NCI-H2029 (cell line): ENCODE results near the gene GPSM1.

Experiments
- DNase-seq: peaks from one replicate; lab custom pipeline; 2025; lab: John Stamatoyannopoulos, UW

GPSM1 gene

GRCh38 chr9:136361754-136362449 lies 34.6 kb downstream of the GPSM1 start:
- no peak for DNase-seq

- DNase-seq = no peak
These were observed 35.1 kb downstream of the GPSM1 start for GRCh38 chr9:136362450-136362784.

- DNase-seq = peak; percentile 93
These were observed 36.0 kb downstream of the GPSM1 start, which contains the start of gene DNLZ for GRCh38 chr9:136363106-136363948. TSS of gene DNLZ (minus strand) at chr9:136363744. CDS start at chr9:136363714, 30 bp downstream.

DNA sequence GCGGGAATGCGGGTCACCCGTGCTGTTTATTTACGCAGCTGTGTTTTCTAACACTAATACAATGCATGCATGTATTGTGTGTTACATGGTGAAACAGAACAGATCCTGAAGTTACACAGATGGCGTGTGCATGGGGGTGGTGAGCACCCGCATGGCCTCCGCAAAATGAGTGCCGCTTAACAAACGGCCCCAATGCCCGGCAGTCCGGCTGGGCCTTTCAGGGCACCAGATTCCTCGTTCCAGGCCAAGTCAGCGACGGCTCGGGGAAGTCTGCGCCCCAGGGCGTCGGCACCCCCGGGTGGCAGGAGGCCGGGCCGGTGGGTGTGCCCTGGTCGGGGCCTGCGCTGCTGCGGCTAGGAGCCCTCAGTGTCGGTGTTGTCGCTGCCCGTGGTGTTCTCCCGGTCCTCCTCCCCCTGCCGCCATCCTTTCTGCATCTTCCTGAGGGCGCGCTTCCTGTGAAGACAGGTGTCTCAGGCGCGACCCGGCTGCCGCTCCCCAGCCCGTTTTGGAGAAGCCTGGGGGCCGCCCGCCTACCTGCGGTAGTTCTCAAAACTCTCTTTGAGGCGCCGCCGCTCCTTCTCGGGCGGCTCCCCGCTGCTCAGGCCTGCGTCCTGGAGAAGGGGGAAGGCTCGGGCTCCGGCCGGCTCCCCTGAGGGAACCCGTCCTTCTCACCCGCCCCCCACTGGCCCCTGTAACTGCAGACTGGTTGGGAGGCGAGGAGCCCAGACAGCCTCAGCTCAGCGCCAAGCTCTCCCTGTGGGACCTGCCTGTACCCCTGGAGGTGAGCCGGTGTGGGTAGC lies 36.8 kb downstream of the GPSM1 start:
- DNase-seq = no peak

- no peak for DNase-seq
These were observed 37.8 kb downstream of the GPSM1 start for GRCh38 chr9:136364942-136365774.

DNA sequence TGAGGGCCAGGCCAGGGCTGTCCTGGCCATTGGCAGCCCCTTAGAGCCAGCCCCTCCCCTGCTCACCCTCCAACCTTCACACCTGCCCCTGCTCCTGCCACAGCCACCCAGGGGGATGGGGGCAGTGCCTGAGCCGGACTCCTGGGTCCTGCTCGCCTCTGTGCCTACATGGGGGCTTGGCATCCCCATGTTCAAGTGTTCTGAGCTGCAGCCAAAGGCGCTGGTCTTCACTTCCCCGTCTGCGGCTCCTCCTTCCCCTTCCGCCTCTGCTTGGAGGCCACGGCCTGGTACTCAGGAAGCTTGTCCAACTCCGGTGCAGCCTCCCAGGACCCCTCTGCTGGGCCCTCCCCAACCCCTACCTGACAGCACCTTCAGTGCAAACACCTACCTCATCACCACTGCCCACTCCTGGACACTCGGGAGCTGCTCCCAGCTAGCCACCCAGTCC lies 38.5 kb downstream of the GPSM1 start:
- no peak for DNase-seq

- no peak for DNase-seq
These were observed 39.5 kb downstream of the GPSM1 start for GRCh38 chr9:136366826-136367225.

GRCh38 chr9:136367296-136368145 lies 40.2 kb downstream of the GPSM1 start:
- no peak for DNase-seq

DNA sequence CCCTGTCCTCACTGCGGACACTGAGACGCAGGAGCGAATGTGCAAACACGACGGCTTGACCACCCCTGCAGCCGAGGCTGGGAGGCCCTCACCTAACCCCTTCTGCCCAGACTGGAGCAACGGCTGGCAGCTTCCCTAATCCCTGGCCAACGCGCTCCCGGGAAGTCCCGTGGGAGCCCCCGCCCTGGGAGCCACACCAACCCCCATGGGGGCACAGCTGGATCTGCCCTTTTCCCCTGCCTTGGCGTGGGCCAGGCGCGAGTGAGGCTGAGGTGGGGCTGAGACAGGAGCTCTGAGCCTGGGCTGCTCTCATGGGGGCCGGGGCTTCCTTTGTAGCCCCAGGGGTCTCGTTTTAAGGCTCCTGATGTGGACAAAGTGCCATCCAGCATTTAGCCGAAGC lies 40.9 kb downstream of the GPSM1 start:
- no peak for DNase-seq

DNA sequence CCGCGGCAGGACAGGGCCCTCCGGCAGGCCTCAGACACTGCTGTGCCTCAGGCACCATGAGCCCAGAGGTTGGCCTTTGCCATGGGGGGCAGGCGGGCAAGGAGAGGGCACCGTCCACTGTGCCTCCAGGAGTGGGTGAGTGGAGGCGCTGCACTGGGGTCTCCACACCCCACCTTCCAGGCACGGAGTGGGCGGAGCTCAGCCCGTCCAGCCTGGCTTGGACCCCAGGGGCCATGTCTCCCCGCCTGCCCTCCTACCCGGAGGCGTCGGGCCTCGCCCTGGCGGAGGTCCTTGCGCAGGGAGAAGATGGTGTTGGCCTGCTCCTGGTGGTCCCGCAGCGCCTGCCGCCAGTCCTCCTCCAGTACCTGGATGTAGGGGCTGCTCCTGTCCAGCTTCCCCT lies 42.7 kb downstream of the GPSM1 start:
- no peak for DNase-seq

GRCh38 chr9:136370687-136371532 lies 43.6 kb downstream of the GPSM1 start:
- no peak for DNase-seq

GRCh38 chr9:136371533-136371880 lies 44.2 kb downstream of the GPSM1 start:
- DNase-seq = no peak

DNA sequence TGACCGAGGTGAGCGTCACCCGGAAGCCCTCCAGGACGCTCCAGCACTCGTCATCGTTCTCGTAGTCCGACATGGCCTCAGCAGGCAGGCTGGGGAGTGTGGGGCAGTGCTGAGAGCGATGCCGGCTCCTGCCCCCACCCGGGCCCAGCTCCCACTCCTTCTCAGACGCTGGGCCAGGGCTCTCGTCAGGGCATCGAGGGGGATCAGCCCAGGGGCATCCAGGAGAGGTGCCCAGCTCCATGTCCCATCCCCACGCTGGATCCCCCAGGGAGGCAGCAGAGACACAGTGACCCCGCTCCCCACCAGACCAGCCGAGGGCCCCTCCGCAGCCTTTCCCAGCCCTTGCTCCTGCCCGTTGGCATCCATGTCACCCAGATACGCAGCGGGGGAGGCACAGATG lies 44.7 kb downstream of the GPSM1 start:
- no peak for DNase-seq

DNA sequence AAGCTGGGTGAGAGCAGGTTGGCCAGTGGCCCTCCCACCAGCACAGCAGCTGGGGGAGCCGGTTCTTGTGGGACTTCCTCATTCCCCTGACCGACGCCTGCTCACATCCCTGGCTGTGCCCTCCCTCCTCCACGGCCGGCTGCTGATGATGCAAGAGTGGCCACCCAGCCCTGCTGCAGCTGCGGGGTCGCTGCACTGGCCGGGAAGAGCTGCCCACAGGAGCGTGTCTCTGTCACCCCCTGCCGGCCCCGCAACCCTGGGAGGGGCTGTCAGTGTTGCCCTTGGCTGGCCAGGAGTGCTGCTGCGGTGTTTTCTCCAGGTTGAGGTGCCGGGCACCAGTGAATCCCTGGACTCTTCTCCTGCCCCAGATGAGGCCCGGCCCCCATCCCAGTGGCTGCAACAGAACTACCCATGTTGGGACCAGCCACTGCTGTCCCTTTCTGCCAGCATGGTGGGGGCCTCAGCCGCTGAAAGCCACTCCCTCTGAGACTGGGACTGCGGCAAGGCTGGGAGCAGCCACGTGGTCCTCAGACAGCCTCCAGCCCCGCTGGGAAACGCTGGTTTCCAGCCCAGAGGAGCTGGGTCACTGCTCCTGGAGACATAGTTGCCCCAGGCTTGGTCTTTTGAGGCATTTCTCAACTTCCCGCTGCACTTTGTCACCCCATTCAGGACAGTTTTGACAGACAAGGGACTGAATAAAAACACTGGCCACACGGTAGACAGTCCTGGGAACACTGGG lies 45.4 kb downstream of the GPSM1 start:
- no peak for DNase-seq

DNA sequence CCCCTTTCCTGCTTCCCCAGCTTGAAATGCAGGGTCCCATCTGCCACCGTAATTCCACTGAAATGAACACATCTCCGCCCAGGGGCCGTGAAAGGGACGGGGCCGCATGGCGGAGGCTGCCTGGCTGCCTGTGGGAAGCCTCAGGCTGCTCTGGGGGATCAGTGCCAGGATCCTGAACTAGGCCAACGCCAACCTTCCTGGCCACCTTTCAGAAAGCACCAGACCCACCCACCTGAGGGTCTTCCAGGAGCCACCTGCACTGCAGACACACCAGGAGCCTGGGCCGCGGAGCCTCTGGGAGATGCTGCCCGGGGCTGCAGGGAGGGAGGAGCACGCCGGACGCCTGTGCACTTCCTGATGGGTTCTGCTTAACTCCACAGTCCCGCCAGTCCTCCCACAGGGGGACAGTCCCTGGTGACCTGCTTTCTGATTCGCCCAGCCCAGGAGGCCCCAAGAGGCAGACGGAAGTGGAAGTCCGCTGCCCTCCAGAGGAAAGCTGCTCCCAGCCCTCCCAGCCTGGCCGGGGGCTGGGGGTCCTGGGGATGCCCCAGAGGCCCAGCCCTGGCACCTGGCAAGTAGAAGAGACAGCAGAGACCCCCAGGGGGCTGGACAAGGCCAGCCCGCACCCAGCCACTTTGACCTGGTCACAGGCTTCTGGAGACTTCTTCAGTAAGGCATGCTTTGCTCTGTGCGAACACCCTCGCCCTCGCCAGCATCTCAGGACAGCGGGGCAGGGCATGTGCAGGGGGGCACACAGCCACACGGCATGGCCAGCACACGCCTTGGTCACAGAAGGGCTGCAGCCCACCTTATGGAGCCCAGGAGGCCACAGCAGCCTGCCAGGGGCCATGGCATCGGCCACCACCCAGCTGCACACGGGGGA lies 46.2 kb downstream of the GPSM1 start, which contains the start of gene CARD9:
TSS of gene CARD9 (minus strand) at position 370 of the 883 bp plus-strand sequence. CDS start 1,591 bp downstream, outside the sequence.
- no peak for DNase-seq

DNA sequence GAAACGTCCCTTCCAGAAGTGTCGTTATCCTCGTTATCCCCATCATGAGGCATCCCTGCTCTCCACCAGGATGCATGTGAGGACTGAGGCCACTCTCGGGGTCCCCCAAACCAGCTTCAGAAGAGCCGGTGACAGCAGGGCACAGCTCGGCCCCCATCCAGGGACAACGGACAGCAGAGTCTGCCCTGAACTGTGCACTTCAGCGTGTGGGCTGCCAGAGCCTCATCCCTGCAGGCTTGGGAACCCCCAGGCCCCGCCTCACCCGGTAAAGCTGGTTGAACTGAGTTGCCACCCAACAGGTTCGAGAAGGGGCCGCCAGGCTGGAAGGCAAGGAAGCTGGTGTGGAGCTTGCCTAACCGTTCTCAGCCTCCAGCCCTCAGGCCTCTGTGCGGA lies 46.8 kb downstream of the GPSM1 start:
- DNase-seq = no peak

GRCh38 chr9:136375096-136375495 lies 47.8 kb downstream of the GPSM1 start:
- DNase-seq = no peak

GRCh38 chr9:136376457-136376856 lies 49.1 kb downstream of the GPSM1 start:
- no peak for DNase-seq
